ENCODE results near the gene CCL1. TPM values are rescaled to one million over a fixed set of nuclear protein-coding genes. Genes with fewer than 3 reads are reported as not detected.
"Not testable (repeated sequence)": the region's sequence is repeated elsewhere in the genome, so short reads cannot be mapped to it uniquely, and the experiment has no call there.

CCL1 gene
- total RNA-seq, 1 experiment from 2014 or later, result not detected

DNA sequence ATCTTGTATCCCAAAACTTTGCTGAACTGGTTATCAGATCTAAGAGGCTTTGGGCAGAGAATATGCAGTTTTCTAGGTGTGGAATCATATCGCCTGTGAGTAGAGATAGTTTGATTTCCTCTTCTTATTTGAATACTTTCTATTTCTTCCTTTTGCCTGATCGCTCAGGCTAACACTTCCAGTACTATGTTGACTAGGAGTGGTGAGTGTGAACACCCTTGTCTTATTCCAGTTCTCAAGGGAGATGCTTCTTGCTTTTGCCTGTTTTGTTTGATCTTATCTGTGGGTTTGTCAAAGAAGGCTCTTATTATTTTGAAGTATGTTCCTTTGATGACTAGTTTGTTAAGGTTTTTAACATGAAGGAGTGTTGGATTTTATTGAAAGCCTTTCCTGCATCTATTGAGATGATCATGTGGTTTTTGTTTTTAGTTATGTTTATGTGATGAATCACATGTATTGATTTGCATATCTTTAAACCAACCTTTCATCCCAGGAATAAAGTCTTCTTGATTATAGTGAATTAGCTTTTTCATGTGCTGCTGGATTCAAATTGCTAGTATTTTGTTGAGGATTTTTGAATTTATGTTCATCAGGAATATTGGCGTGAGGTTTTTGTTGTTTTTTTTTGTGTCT, 23.8 kb downstream of the CCL1 start:
- POLR2A ChIA-PET, result no interaction called here
- TF ChIP-seq CBFB (CRISPR knock-in tag; IDR thresholded peaks at IDR 0.05; ENCODE audit: low read depth) (no peak), ERG (CRISPR knock-in tag; IDR thresholded peaks at IDR 0.05) (no peak), CREM (CRISPR knock-in tag; IDR thresholded peaks at IDR 0.05) (no peak), NR2C2 (CRISPR knock-in tag; IDR thresholded peaks at IDR 0.05) (no peak), ZNF281 (CRISPR knock-in tag; IDR thresholded peaks at IDR 0.05) (no peak)
- TF ChIP-seq, protein P1, sequence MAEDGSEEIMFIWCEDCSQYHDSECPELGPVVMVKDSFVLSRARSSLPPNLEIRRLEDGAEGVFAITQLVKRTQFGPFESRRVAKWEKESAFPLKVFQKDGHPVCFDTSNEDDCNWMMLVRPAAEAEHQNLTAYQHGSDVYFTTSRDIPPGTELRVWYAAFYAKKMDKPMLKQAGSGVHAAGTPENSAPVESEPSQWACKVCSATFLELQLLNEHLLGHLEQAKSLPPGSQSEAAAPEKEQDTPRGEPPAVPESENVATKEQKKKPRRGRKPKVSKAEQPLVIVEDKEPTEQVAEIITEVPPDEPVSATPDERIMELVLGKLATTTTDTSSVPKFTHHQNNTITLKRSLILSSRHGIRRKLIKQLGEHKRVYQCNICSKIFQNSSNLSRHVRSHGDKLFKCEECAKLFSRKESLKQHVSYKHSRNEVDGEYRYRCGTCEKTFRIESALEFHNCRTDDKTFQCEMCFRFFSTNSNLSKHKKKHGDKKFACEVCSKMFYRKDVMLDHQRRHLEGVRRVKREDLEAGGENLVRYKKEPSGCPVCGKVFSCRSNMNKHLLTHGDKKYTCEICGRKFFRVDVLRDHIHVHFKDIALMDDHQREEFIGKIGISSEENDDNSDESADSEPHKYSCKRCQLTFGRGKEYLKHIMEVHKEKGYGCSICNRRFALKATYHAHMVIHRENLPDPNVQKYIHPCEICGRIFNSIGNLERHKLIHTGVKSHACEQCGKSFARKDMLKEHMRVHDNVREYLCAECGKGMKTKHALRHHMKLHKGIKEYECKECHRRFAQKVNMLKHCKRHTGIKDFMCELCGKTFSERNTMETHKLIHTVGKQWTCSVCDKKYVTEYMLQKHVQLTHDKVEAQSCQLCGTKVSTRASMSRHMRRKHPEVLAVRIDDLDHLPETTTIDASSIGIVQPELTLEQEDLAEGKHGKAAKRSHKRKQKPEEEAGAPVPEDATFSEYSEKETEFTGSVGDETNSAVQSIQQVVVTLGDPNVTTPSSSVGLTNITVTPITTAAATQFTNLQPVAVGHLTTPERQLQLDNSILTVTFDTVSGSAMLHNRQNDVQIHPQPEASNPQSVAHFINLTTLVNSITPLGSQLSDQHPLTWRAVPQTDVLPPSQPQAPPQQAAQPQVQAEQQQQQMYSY (CRISPR knock-in tag; IDR thresholded peaks at IDR 0.05), result no peak
- TF ChIP-seq, protein P2, sequence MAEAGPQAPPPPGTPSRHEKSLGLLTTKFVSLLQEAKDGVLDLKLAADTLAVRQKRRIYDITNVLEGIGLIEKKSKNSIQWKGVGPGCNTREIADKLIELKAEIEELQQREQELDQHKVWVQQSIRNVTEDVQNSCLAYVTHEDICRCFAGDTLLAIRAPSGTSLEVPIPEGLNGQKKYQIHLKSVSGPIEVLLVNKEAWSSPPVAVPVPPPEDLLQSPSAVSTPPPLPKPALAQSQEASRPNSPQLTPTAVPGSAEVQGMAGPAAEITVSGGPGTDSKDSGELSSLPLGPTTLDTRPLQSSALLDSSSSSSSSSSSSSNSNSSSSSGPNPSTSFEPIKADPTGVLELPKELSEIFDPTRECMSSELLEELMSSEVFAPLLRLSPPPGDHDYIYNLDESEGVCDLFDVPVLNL (CRISPR knock-in tag; IDR thresholded peaks at IDR 0.05; ENCODE audit: borderline replicate concordance, low read depth), result no peak
- ATAC-seq (no peak), DNase-seq (ENCODE audit: low spot score) (no peak)
- Mint-ChIP-seq H3K4me3 (no peak overlapping the region), H3K27me3 (ENCODE audit: low read depth) (peaks cover 8% of the 10 kb centered on the region), H3K27ac (no peak overlapping the region), H3K36me3 (no peaks in the 10 kb centered on the region), H3K4me1 (no peaks in the 10 kb centered on the region), H3K9me3 (peaks cover 7% of the 10 kb centered on the region)
- CTCF ChIA-PET, result interaction anchor here (2.6 kb wide), 1 partner anchor 22 kb away, joined by 11 read pairs; no protein-coding TSS in a partner anchor

- peaks cover 8% of the 10 kb centered on the region for H3K27me3 Mint-ChIP-seq (ENCODE audit: low read depth)
- peaks cover 7% of the 10 kb centered on the region for H3K9me3 Mint-ChIP-seq
- CTCF ChIA-PET, result interaction anchor here (2.6 kb wide), 1 partner anchor 24 kb away, joined by 11 read pairs; no protein-coding TSS in a partner anchor
- H3K4me3 Mint-ChIP-seq, result no peak overlapping the region
- ATAC-seq, result no peak
- POLR2A ChIA-PET, result no interaction called here
- H3K27ac Mint-ChIP-seq, result no peak overlapping the region
- no peak for DNase-seq (ENCODE audit: low spot score)
- TF ChIP-seq HMGA2 (CRISPR knock-in tag; IDR thresholded peaks at IDR 0.05) (no peak), ZNF281 (CRISPR knock-in tag; IDR thresholded peaks at IDR 0.05) (no peak), MXD4 (CRISPR knock-in tag; IDR thresholded peaks at IDR 0.05; ENCODE audit: borderline replicate concordance) (no peak), RORB (CRISPR knock-in tag; IDR thresholded peaks at IDR 0.05) (no peak), PREB (CRISPR knock-in tag; IDR thresholded peaks at IDR 0.05; ENCODE audit: borderline replicate concordance) (no peak), CDX4 (CRISPR knock-in tag; IDR thresholded peaks at IDR 0.05; ENCODE audit: borderline replicate concordance) (no peak)
- H3K4me1 Mint-ChIP-seq, result no peaks in the 10 kb centered on the region
- H3K36me3 Mint-ChIP-seq, result no peaks in the 10 kb centered on the region
These were observed 25.3 kb downstream of the CCL1 start for GRCh38 chr17:34337701-34338100.

GRCh38 chr17:34327580-34327979, 35.5 kb downstream of the CCL1 start:
- ATAC-seq; H3K9me3 Mint-ChIP-seq; H3K4me3 Mint-ChIP-seq; DNase-seq (ENCODE audit: low spot score); H3K36me3 Mint-ChIP-seq; POLR2A ChIA-PET; H3K27ac Mint-ChIP-seq; H3K4me1 Mint-ChIP-seq: not testable (repeated sequence)
- peaks cover 22% of the 10 kb centered on the region for H3K27me3 Mint-ChIP-seq (ENCODE audit: low read depth)
- CTCF ChIA-PET, result interaction anchor here (0.7 to 1.2 kb wide), 2 partner anchors 34 kb away, joined by 3 to 8 read pairs; no protein-coding TSS in a partner anchor

All from WTC11 (cell line).